Loucy (cell line): ENCODE measurements around the gene PAPPA2.

Experiments
- H2AFZ ChIP-seq: fragments of 200-600 bp; sonication (generic); 2 replicates; pipeline ENCODE4 v1.6.0; 2016; ENCODE audit warnings: antibody characterized with exemption, mild to moderate bottlenecking, low read length, moderate library complexity
- H3F3A ChIP-seq: fragments of 200-600 bp; 2 replicates; pipeline ENCODE4 v1.6.0; 2016; ENCODE audit warnings: antibody characterized with exemption, low read depth, mild to moderate bottlenecking
- H3K27me3 ChIP-seq: fragments of 200-600 bp; sonication (generic); 2 replicates; pipeline ENCODE4 v1.6.1; 2014; ENCODE audit warnings: low read length, mild to moderate bottlenecking; ENCODE audit not compliant: insufficient read depth, poor library complexity, severe bottlenecking
- H3K36me3 ChIP-seq: fragments of 200-600 bp; sonication (generic); 2 replicates; pipeline ENCODE4 v1.6.1; 2016; ENCODE audit warnings: low read length; ENCODE audit not compliant: insufficient read depth
- H3K4me1 ChIP-seq: fragments of 200-600 bp; sonication (generic); 2 replicates; pipeline ENCODE4 v1.5.1; 2014; ENCODE audit warnings: low read length, mild to moderate bottlenecking; ENCODE audit not compliant: insufficient read depth, poor library complexity, severe bottlenecking
- H3K4me2 ChIP-seq: fragments of 200-600 bp; sonication (generic); 2 replicates; pipeline ENCODE4 v1.6.0; 2014; ENCODE audit warnings: antibody characterized with exemption, low read length, low read depth, mild to moderate bottlenecking; ENCODE audit not compliant: poor library complexity, severe bottlenecking
- H3K4me3 ChIP-seq: fragments of 200-600 bp; sonication (generic); 2 replicates; pipeline ENCODE4 v1.5.1; 2014; ENCODE audit warnings: low read length, mild to moderate bottlenecking, mixed read lengths; ENCODE audit not compliant: poor library complexity, severe bottlenecking
- H3K79me2 ChIP-seq: fragments of 200-600 bp; sonication (generic); 2 replicates; pipeline ENCODE4 v1.6.1; 2014; ENCODE audit warnings: low read length; ENCODE audit not compliant: insufficient read depth
- H3K9ac ChIP-seq: fragments of 200-600 bp; sonication (generic); 2 replicates; pipeline ENCODE4 v1.6.0; 2014; ENCODE audit warnings: mild to moderate bottlenecking, low read depth, low read length, moderate library complexity; ENCODE audit not compliant: poor library complexity, severe bottlenecking
- H3K9me2 ChIP-seq: fragments of 200-600 bp; sonication (generic); replicated peaks from 2 replicates; pipeline ENCODE4 v1.6.1; 2016; ENCODE audit warnings: low read depth, low read length, mixed read lengths
- H3K9me3 ChIP-seq: fragments of 200-600 bp; sonication (generic); 2 replicates; pipeline ENCODE4 v1.6.1; 2014; ENCODE audit warnings: mild to moderate bottlenecking, antibody characterized with exemption, low read length, low read depth; ENCODE audit not compliant: insufficient read depth
- H4K20me1 ChIP-seq: fragments of 200-600 bp; sonication (generic); 2 replicates; pipeline ENCODE4 v1.6.0; 2014; ENCODE audit warnings: antibody characterized with exemption, low read length, mild to moderate bottlenecking; ENCODE audit not compliant: insufficient read depth, poor library complexity, severe bottlenecking
- CTCF ChIP-seq: fragments of 200-600 bp; sonication (generic); conservative IDR thresholded peaks from 2 replicates; pipeline ENCODE4 v1.5.1; 2014; ENCODE audit warnings: mild to moderate bottlenecking, antibody characterized with exemption, low read length
- EZH2phosphoT487 ChIP-seq: fragments of 200-600 bp; IDR thresholded peaks from 2 replicates; pipeline ENCODE4 v1.6.1; 2018; ENCODE audit warnings: antibody characterized with exemption, mild to moderate bottlenecking, moderate library complexity, borderline replicate concordance

PAPPA2 gene

GRCh38 chr1:176852124-176852523 lies 389.1 kb downstream of the PAPPA2 start:
- Histone ChIP-seq H4K20me1 (no peaks in the 10 kb centered on the region), H3K9me2 (no peaks in the 10 kb centered on the region), H3K9me3 (no peaks in the 10 kb centered on the region), H3F3A (no peaks in the 10 kb centered on the region), H3K4me2 (no peak overlapping the region), H3K4me3 (no peak overlapping the region), H3K4me1 (no peaks in the 10 kb centered on the region), H3K9ac (no peak overlapping the region), H3K36me3 (no peaks in the 10 kb centered on the region), H3K27me3 (no peaks in the 10 kb centered on the region), H3K79me2 (no peaks in the 10 kb centered on the region), H2AFZ (no peak overlapping the region)
- TF ChIP-seq CTCF (no peak), EZH2phosphoT487 (no peak)

GRCh38 chr1:176853503-176853902 lies 390.5 kb downstream of the PAPPA2 start:
- TF ChIP-seq CTCF: no peak
- TF ChIP-seq EZH2phosphoT487: no peak
- Histone ChIP-seq H2AFZ (no peak overlapping the region), H3K9me2 (no peaks in the 10 kb centered on the region), H3K4me3 (no peak overlapping the region), H3K9ac (no peak overlapping the region), H3K27me3 (no peaks in the 10 kb centered on the region), H4K20me1 (no peaks in the 10 kb centered on the region), H3K4me2 (no peak overlapping the region), H3K36me3 (no peaks in the 10 kb centered on the region), H3F3A (no peaks in the 10 kb centered on the region), H3K79me2 (no peaks in the 10 kb centered on the region), H3K9me3 (no peaks in the 10 kb centered on the region), H3K4me1 (no peaks in the 10 kb centered on the region)

- no peaks in the 10 kb centered on the region for H3F3A ChIP-seq
- H2AFZ ChIP-seq: no peak overlapping the region
- no peak overlapping the region for H3K4me3 ChIP-seq
- no peak overlapping the region for H3K9ac ChIP-seq
- no peaks in the 10 kb centered on the region for H3K9me2 ChIP-seq
- no peak overlapping the region for H3K4me2 ChIP-seq
- H4K20me1 ChIP-seq: no peaks in the 10 kb centered on the region
- no peaks in the 10 kb centered on the region for H3K27me3 ChIP-seq
- no peaks in the 10 kb centered on the region for H3K4me1 ChIP-seq
- no peaks in the 10 kb centered on the region for H3K36me3 ChIP-seq
- H3K79me2 ChIP-seq: no peaks in the 10 kb centered on the region
- H3K9me3 ChIP-seq: no peaks in the 10 kb centered on the region
- TF ChIP-seq CTCF: no peak
- no peak for TF ChIP-seq EZH2phosphoT487
Observed at GRCh38 chr1:176854121-176854520, 391.1 kb downstream of the PAPPA2 start.
